HG03039 (cell line): ENCODE data around the gene PPP6C.
"Not testable (repeated sequence)": the region's sequence is repeated elsewhere in the genome, so short reads cannot be mapped to it uniquely, and the experiment has no call there.

Experiments used
- ATAC-seq: cut with Tn5 transposase; IDR thresholded peaks from one replicate; pipeline ENCODE4 v1.9.1; 2021; ENCODE audit warnings: mild to moderate bottlenecking, moderate library complexity; ENCODE audit not compliant: unreplicated experiment

PPP6C gene

DNA sequence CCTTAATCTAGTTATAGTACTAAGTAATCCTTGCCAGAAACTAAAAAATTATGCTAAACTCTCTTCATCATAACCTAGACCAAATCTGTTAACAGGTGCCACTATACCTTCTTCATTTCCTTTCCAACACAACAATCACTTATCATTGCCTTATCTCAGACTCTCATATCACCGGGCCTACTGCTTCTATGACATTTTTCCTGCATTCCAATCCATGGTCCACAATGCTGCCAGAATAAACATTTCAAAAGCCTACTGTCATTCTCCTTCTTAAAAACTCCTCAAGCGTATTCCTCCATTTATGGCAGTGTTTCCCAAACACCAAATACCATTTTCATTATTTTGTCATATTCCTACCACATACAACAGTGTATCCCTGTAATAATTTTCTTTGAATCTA lies 6.5 kb downstream of the PPP6C start:
- ATAC-seq = no peak

DNA sequence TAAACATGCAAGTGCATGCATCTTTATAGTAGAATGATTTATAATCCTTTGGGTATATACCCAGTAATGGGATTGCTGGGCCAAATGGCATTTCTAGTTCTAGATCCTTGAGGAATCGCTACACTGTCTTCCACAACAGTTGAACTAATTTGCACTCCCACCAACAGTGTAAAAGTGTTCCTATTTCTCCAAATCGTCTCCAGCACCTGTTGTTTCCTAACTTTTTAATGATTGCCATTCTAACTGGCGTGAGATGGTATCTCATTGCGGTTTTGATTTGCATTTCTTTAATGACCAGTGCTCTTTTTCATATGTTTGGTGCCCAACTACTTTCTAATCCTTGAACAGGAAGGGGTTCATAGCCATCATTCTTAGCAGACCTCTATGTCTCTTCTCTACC lies 7.8 kb downstream of the PPP6C start:
- ATAC-seq = not testable (repeated sequence)

DNA sequence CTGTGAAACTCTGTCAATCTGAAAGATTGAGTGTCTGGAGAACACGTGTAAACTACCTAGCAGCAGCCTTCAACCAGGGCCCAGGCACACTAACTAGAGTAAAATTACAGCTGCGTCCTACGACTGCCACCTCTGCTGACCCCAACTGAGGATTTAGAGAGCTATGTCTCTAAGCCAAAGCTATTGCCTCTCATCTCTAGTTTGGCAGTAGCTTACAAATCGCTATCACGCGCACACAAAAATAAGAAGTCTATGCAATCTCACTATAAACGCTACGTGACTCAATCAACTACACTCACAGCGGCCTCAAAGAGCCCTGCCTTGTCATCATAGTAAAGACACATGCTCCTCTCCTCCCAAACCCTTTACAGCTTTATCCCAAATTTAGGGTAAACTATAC lies 8.7 kb downstream of the PPP6C start:
- ATAC-seq = no peak

DNA sequence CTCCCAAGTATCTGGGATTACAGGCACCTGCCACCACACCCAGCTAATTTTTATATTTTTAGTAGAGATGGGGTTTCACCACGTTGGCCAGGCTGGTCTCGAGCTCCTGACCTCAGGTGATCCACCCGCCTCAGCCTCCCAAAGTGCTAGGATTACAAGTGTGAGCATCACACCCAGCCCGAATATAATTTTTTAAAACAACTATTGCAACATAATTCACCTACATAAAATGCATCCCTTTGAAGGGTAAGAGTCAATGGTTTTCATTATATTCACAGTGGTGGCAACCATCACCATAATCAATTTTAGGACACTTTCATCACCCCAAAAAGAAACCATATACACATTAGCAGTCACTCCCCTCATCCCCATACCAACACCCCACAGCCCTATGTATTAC lies 9.8 kb downstream of the PPP6C start:
- ATAC-seq = not testable (repeated sequence)

DNA sequence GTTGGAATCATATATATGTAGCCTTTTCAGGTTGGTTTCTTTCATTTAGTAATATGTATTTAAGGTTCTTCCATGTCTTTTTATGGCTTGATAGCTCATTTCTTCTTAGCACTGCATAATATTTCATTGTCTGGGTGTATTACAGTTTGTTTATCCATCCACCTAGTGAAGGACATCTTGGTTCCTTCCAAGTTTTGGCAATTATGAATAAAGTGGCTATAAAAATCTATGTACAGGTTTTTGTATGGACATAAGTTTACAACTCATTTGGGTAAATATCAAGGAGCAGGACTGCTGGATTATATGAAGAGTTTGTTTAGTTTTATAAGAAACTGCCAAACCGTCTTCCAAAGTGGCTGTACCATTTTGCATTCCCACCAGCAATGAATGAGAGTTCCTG lies 11.7 kb downstream of the PPP6C start:
- no peak for ATAC-seq

- ATAC-seq = no peak
Measured at GRCh38 chr9:125176636-125177035, 13.0 kb downstream of the PPP6C start.

- ATAC-seq = no peak
Measured at GRCh38 chr9:125172031-125172755, 17.4 kb downstream of the PPP6C start.

DNA sequence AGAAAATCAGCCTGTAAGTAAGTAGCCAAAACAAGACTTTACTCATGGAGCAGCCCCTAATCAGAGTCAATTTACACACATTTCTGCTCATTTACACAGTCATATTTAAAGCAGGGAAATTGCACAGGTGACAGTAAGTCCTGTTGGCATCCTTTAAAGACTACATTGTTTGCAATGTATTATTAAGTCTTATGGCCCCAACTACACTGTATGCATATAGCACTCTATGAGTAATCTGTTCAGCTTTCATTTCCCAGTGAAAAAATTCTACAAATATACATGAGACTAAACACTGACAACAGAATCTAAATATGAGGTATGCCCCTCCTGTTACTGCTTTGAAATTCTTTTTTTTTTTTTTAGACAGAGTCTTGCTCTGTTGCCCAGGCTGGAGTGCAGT lies 19.7 kb downstream of the PPP6C start:
- no peak for ATAC-seq

DNA sequence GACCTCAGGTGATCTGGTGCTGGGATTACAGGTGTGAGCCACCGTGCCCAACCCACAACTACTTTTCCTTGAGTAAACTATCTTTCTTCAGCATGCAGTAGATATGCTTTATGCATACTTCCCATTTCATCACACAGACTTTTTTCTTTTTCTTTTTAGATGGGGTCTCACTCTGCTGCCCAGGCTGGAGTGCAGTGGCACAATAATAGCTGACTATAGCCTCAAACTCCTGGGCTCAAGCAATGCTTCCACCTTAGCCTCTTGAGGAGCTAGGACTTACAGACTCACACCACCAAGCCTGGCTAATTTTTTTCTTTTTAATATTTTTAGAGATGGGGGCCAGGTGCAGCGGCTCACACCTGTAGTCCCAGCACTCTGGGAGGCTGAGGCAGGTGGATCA lies 22.8 kb downstream of the PPP6C start:
- no peak for ATAC-seq

GRCh38 chr9:125162891-125163290 lies 26.7 kb downstream of the PPP6C start:
- ATAC-seq = not testable (repeated sequence)

DNA sequence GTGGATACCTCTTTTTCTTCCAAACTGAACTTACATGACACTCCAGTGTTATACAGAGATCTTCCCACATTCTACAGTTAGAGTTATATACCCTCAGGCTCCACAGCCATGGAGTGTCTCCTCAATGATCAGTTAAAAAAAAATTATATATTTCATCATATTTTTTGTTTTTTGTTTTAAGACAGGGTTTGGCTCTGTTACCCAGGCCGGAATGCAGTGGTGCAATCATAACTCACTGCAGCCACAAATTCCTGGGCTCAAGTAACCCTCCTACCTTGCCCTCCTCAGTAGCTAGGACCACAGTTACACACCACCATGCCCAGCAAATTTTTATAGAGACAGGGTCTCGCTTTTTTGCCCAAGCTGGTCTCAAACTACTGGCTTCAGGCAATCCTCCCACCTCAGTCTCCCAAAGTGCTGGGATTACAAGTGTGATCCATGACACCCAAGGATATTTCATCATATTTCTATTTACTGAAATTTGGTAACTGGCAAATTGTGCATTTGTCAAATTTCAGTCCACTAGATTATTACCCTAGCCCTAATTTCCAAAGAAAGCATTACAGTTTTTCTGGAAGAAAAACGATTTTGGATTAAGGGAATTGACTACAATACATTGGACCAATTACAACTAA lies 28.2 kb downstream of the PPP6C start:
- ATAC-seq = no peak

DNA sequence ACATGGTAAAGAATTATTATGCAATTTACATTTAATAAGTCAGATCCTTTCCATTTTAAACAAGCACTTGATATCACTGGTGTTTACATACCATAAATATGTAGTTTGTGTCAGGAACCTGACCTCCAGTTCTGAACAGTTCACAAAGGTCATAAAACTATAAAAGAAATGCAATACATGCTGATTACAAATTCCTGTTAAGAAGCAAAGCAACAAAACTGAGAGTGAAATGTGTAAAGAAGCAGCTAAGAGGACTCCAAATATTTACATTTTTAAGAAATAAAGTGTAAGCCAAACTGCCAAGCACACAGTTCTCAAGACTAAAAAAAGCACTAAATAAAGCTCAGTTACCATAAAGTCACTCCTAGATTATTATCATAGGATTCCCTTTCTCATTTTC lies 28.9 kb downstream of the PPP6C start:
- no peak for ATAC-seq

- no peak for ATAC-seq
Measured at GRCh38 chr9:125156551-125156950, 33.1 kb downstream of the PPP6C start.

GRCh38 chr9:125153712-125154367 lies 35.8 kb downstream of the PPP6C start:
- no peak for ATAC-seq

DNA sequence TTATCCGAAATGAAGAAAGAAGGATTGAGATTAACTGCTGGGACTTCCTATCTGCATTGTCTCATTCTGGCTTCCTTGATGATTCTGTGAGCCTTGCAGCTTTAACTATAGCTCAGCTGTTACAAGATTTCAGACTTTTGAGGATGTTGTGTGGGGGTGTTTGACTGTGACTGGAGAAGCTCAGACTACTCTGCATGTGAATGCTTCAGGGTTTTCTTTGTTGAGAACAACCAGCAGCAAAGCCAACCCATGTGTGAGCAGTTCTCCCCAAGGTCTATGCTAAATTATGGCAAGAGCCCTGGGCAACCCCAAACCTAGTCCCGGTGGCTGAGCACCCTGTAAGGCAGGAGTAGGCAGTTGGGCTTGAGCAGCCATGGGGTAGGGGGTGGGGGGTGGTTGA lies 37.9 kb downstream of the PPP6C start:
- no peak for ATAC-seq

DNA sequence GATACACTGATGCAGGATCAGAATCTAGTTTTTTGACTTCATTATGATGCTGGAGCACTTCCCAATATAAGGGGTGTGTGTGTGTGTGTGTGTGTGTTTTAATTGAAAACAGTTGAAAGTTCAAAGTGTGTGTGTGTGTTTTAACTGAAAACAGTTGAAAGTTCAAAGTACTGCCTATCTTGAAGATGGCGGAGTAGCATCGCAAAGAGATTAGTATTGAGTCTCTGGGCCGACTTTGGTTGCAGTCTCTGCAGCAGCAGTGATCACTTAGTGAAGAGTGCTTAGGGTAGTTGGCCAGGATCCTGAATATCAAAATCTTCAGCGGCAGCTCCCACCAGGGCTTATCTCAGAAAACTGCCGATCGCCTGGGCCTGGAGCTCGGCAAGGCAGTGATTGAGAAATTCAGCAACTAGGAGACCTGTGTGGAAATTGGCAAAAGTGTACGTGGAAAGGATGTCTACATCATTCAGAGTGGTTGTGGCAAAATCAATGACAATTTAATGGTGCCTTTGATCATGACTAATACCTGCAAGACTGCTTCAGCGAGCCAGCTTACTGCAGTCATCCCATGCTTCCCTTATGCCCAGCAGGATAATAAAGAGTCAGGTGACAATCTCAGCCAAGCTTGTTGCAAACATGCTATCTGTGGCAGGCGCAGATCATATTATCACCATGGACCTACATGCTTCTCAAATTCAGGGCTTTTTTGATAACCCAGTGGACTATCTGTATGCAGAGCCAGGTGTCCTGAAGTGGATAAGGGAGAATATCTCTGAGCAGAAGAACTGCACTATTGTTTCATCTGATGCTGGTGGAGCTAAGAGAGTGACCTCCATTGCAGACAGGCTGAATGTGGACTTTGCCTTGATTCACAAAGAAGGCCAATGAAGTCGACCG lies 39.0 kb downstream of the PPP6C start:
- ATAC-seq = no peak

DNA sequence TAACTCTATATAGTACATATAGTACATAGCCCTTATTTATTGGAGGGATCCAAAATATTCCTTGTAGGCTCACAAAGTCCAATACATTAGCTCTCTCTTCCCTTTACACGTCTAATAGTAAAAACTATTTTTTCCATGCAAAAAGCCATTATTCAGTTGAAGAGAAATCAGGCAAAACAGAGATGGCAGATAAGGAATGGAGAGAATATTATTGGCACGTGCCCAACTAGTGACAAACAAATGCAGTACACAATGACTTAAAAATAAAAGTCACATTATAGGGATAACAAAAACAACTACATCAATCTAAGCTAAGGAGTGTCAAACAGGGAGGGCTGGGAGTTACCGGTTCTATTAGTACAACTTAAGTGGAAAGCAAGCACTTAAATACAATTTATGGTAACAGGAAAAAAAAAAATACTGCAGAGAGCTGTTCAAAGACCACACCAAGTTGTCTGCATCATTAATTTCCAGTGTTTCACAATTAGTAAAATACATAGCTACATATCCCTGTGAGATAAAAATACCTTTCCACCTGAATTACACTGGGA lies 42.1 kb downstream of the PPP6C start:
- no peak for ATAC-seq

DNA sequence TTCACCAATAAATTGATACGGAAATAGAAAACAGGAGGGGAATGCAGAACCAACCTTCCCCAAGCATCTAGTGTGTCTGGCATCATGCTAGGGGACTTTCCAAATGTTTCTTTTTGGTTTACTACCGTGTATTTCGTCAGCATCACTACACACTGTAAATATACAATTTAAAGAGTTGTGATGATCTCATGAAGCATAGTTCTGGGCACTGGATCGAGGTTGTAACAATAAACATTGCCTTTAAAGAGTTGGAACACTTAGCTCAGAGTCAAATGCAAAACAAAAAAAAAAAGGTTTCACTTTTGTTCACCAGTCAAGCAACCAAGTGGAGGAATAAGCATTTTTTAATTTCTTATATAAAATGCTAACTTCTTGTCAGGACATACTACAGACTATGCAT lies 43.4 kb downstream of the PPP6C start:
- no peak for ATAC-seq

- ATAC-seq = no peak
Measured at GRCh38 chr9:125145425-125145824, 44.2 kb downstream of the PPP6C start.

- peak; percentile 96 for ATAC-seq
Measured at GRCh38 chr9:125143377-125144090, 46.1 kb downstream of the PPP6C start, which contains the start of gene SCAI. SCAI (minus strand) TSS chr9:125143528; CDS start chr9:125143437, 91 bp downstream.
